HepG2 (cell line): ENCODE data around the gene KIF19. TPM values are rescaled to one million over a fixed set of nuclear protein-coding genes. Genes with fewer than 3 reads are reported as not detected.
A peak's percentile ranks its signal among the peaks of the same experiment; 100 is the strongest.

Experiments used
- BRD4 ChIP-seq: sonication (generic); formaldehyde crosslinking; IDR thresholded peaks from 2 replicates; pipeline ENCODE4 v1.4.0; 2020; ENCODE audit warnings: missing genetic modification reagents
- DR1 ChIP-seq: sonication (generic); formaldehyde crosslinking; IDR thresholded peaks from 2 replicates; pipeline ENCODE4 v1.8.0; 2021; ENCODE audit warnings: mild to moderate bottlenecking, missing genetic modification reagents, inconsistent platforms
- GMEB1 ChIP-seq: sonication (generic); formaldehyde crosslinking; IDR thresholded peaks from 2 replicates; pipeline ENCODE4 v1.5.1; 2020; ENCODE audit warnings: missing genetic modification reagents, mild to moderate bottlenecking, borderline replicate concordance
- HOXA5 ChIP-seq: sonication (generic); formaldehyde crosslinking; IDR thresholded peaks from 2 replicates; pipeline ENCODE4 v1.4.0; 2020; ENCODE audit warnings: missing genetic modification reagents
- KLF9 ChIP-seq: IDR thresholded peaks from 2 replicates; pipeline ENCODE4 v1.6.1; 2016; ENCODE audit warnings: low read depth
- MLX ChIP-seq: IDR thresholded peaks from 2 replicates; pipeline ENCODE4 v1.6.1; 2016
- MTA1 ChIP-seq: sonication (generic); formaldehyde crosslinking; IDR thresholded peaks from 2 replicates; pipeline ENCODE4 v1.4.0; 2020; ENCODE audit warnings: missing genetic modification reagents, mild to moderate bottlenecking, borderline replicate concordance
- NCOA1 ChIP-seq: sonication (generic); formaldehyde crosslinking; IDR thresholded peaks from 2 replicates; pipeline ENCODE4 v1.9.0; 2021; ENCODE audit warnings: missing genetic modification reagents
- PHF21A ChIP-seq: sonication (generic); formaldehyde crosslinking; IDR thresholded peaks from 2 replicates; pipeline ENCODE4 v1.5.0; 2020; ENCODE audit warnings: mild to moderate bottlenecking, missing genetic modification reagents
- PHF5A ChIP-seq: IDR thresholded peaks from one replicate; pipeline ENCODE4 v1.6.1; 2018; ENCODE audit warnings: low read depth, missing genetic modification reagents; ENCODE audit not compliant: unreplicated experiment
- RNF2 ChIP-seq: fragments of 450-650 bp; conservative IDR thresholded peaks from 2 replicates; pipeline ENCODE4 v1.6.1; 2016; ENCODE audit warnings: low read depth
- SUZ12 ChIP-seq: fragments of 150-350 bp; IDR thresholded peaks from 2 replicates; pipeline ENCODE4 v1.6.1; 2014; ENCODE audit warnings: low read depth, low read length
- ZBTB43 ChIP-seq: sonication (generic); formaldehyde crosslinking; conservative IDR thresholded peaks from 2 replicates; pipeline ENCODE4 v1.4.0; 2020; ENCODE audit warnings: missing genetic modification reagents
- ZBTB46 ChIP-seq: sonication (generic); formaldehyde crosslinking; IDR thresholded peaks from 2 replicates; pipeline ENCODE4 v1.4.0; 2020; ENCODE audit warnings: mild to moderate bottlenecking, missing genetic modification reagents, borderline replicate concordance
- ZMYM4 ChIP-seq: sonication (generic); formaldehyde crosslinking; IDR thresholded peaks from 2 replicates; pipeline ENCODE4 v1.8.1; 2023; ENCODE audit warnings: mild to moderate bottlenecking, missing genetic modification reagents
- ZNF350 ChIP-seq: sonication (generic); formaldehyde crosslinking; IDR thresholded peaks from 2 replicates; pipeline ENCODE4 v1.4.0; 2020; ENCODE audit warnings: mild to moderate bottlenecking, low read depth, missing genetic modification reagents, borderline replicate concordance
- ZNF768 ChIP-seq: sonication (generic); formaldehyde crosslinking; IDR thresholded peaks from 2 replicates; pipeline ENCODE4 v1.4.0; 2020; ENCODE audit warnings: missing genetic modification reagents
- polyA plus RNA-seq, 8 experiments: library from polyadenylated mRNA; depleted of rRNA in 3 of 8; stranded (reverse) in 7 of 8; unstranded in 1 of 8; fragments of >200 nt; fragmentation: Illumina TruSeq in 4 of 8; extraction: Trizol in 4 of 8; gene quantifications; 2 replicates each; pipeline versions ENCODE4 v1.2.1 to v1.2.3, GENCODE V29; 2011 to 2016; ENCODE audit warnings: low read depth in 4 of 8, missing spikeins in 1 of 8, mixed read lengths in 1 of 8; ENCODE audit not compliant: insufficient read depth in 1 of 8
- total RNA-seq, 5 experiments: library from RNA; depleted of rRNA; stranded (reverse); fragments of >200 nt; fragmentation: Illumina TruSeq; extraction: Trizol; gene quantifications; 2 replicates each; pipeline ENCODE4 v1.2.3, GENCODE V29; 2016; ENCODE audit warnings: low read depth in 1 of 5

KIF19 gene
- total and polyA plus RNA-seq, 2 of the 13 experiments (the other 11 are each of a cell fraction or from before 2014, with no cell fraction given): not detected

- TF ChIP-seq KLF9 (no peak; the same call in 1 of the 2 replicates), ZNF350 (peak; percentile 52; the same call in 1 of the 2 replicates), ZNF768 (CRISPR knock-in tag) (no peak), MTA1 (CRISPR knock-in tag) (peak; percentile 38; the same call in 1 of the 2 replicates), ZMYM4 (CRISPR knock-in tag) (peak; percentile 83), DR1 (CRISPR knock-in tag) (no peak), BRD4 (CRISPR knock-in tag) (peak; percentile 26; the same call in 1 of the 2 replicates), ZBTB43 (peak; percentile 64), ZBTB46 (CRISPR knock-in tag) (no peak), RNF2 (no peak; the same call in 1 of the 2 replicates), NCOA1 (CRISPR knock-in tag) (peak; percentile 33; the same call in 1 of the 2 replicates), PHF21A (CRISPR knock-in tag) (peak; percentile 61; the same call in 1 of the 2 replicates), HOXA5 (CRISPR knock-in tag) (peak; percentile 77), PHF5A (CRISPR knock-in tag) (peak; percentile 95), MLX (CRISPR knock-in tag) (0 out of 2 replicates have a peak, but pooled peaks have one; percentile 47), GMEB1 (CRISPR knock-in tag) (no peak; the same call in 1 of the 2 replicates), SUZ12 (no peak)
Measured at GRCh38 chr17:74373838-74374606, 48.0 kb downstream of the KIF19 start (continued).
